HepG2 (cell line): Measurements from ENCODE around the gene PTGES3. TPM values are rescaled to one million over a fixed set of nuclear protein-coding genes. Genes with fewer than 3 reads are reported as not detected.
A peak's percentile ranks its signal among the peaks of the same experiment; 100 is the strongest.

Experiments used
- ATF7 ChIP-seq, 2 experiments: fragments of 450-650 bp in 1 of 2; sonication (generic) in 1 of 2; formaldehyde crosslinking in 1 of 2; IDR thresholded peaks; 2 replicates each; pipeline versions ENCODE4 v1.4.0 to v1.6.1; 2016 to 2020; ENCODE audit warnings: antibody characterized with exemption in 1 of 2, mild to moderate bottlenecking in 1 of 2, missing genetic modification reagents in 1 of 2
- CHCHD3 ChIP-seq: sonication (generic); formaldehyde crosslinking; IDR thresholded peaks from 2 replicates; pipeline ENCODE4 v1.8.0; 2022; ENCODE audit warnings: mild to moderate bottlenecking, missing genetic modification reagents, moderate library complexity
- DPF2 ChIP-seq: sonication (generic); formaldehyde crosslinking; IDR thresholded peaks from 2 replicates; pipeline ENCODE4 v1.4.0; 2020; ENCODE audit warnings: mild to moderate bottlenecking, low read depth, missing genetic modification reagents, borderline replicate concordance
- IRX3 ChIP-seq: sonication (generic); formaldehyde crosslinking; IDR thresholded peaks from 2 replicates; pipeline ENCODE4 v1.8.1; 2023; ENCODE audit warnings: mild to moderate bottlenecking, low read depth, missing genetic modification reagents, borderline replicate concordance
- LCORL ChIP-seq, 2 experiments: fragments of 450-650 bp in 1 of 2; sonication (generic) in 1 of 2; formaldehyde crosslinking in 1 of 2; IDR thresholded peaks; 2 replicates each; pipeline versions ENCODE4 v1.5.0 to v1.6.1; 2017 to 2020; ENCODE audit warnings: antibody characterized with exemption in 1 of 2, missing genetic modification reagents in 1 of 2
- MAFK ChIP-seq, 2 experiments: IDR thresholded peaks in 1 of 2; conservative IDR thresholded peaks in 1 of 2; 2 replicates each; pipeline ENCODE4 v1.6.1; 2011; ENCODE audit warnings: improper control_type of control experiment in 2 of 2, low read length in 2 of 2
- PAX8 ChIP-seq: sonication (generic); formaldehyde crosslinking; IDR thresholded peaks from 2 replicates; pipeline ENCODE4 v1.8.0; 2022; ENCODE audit warnings: mild to moderate bottlenecking, missing genetic modification reagents, borderline replicate concordance
- PBX2 ChIP-seq: IDR thresholded peaks from 2 replicates; pipeline ENCODE4 v1.6.1; 2016; ENCODE audit warnings: control low read depth
- PLRG1 ChIP-seq: fragments of 450-650 bp; conservative IDR thresholded peaks from 2 replicates; pipeline ENCODE4 v1.6.1; 2016
- POGZ ChIP-seq: sonication (generic); formaldehyde crosslinking; IDR thresholded peaks from 2 replicates; pipeline ENCODE4 v1.4.0; 2020; ENCODE audit warnings: mild to moderate bottlenecking, missing genetic modification reagents
- SAFB2 ChIP-seq: sonication (generic); formaldehyde crosslinking; IDR thresholded peaks from 2 replicates; pipeline ENCODE4 v1.5.1; 2020; ENCODE audit warnings: missing genetic modification reagents, low read depth, mild to moderate bottlenecking, borderline replicate concordance
- TAF15 ChIP-seq: fragments of 200-400 bp; formaldehyde crosslinking; IDR thresholded peaks from one replicate; pipeline ENCODE4 v1.6.1; 2018; ENCODE audit warnings: mild to moderate bottlenecking, low read depth, low read length; ENCODE audit not compliant: poor library complexity, severe bottlenecking
- THAP11 ChIP-seq: IDR thresholded peaks from 2 replicates; pipeline ENCODE4 v1.6.1; 2016; ENCODE audit warnings: missing biosample characterization, missing genetic modification reagents
- ZBTB21 ChIP-seq: sonication (generic); formaldehyde crosslinking; IDR thresholded peaks from 2 replicates; pipeline ENCODE4 v1.4.0; 2020; ENCODE audit warnings: missing genetic modification reagents
- ZBTB7B ChIP-seq: sonication (generic); formaldehyde crosslinking; IDR thresholded peaks from 2 replicates; pipeline ENCODE4 v1.4.0; 2020; ENCODE audit warnings: missing genetic modification reagents
- ZNF709 ChIP-seq: sonication (generic); formaldehyde crosslinking; IDR thresholded peaks from 2 replicates; pipeline ENCODE4 v1.5.0; 2020; ENCODE audit warnings: mild to moderate bottlenecking, missing genetic modification reagents
- ZNF747 ChIP-seq: sonication (generic); formaldehyde crosslinking; IDR thresholded peaks from 2 replicates; pipeline ENCODE4 v1.8.1; 2023; ENCODE audit warnings: missing genetic modification reagents, mild to moderate bottlenecking, borderline replicate concordance
- ZNF772 ChIP-seq: sonication (generic); formaldehyde crosslinking; IDR thresholded peaks from 2 replicates; pipeline ENCODE4 v1.5.0; 2020; ENCODE audit warnings: mild to moderate bottlenecking, missing genetic modification reagents
- ZNF883 ChIP-seq: sonication (generic); formaldehyde crosslinking; IDR thresholded peaks from 2 replicates; pipeline ENCODE4 v1.5.1; 2020; ENCODE audit warnings: mild to moderate bottlenecking, missing genetic modification reagents; ENCODE audit errors: not compliant biosample characterization
- ZSCAN21 ChIP-seq: sonication (generic); formaldehyde crosslinking; IDR thresholded peaks from 2 replicates; pipeline ENCODE4 v1.8.0; 2022; ENCODE audit warnings: mild to moderate bottlenecking, missing genetic modification reagents, moderate library complexity, borderline replicate concordance
- polyA plus RNA-seq, 8 experiments: library from polyadenylated mRNA; depleted of rRNA in 3 of 8; stranded (reverse) in 7 of 8; unstranded in 1 of 8; fragments of >200 nt; fragmentation: Illumina TruSeq in 4 of 8; extraction: Trizol in 4 of 8; gene quantifications; 2 replicates each; pipeline versions ENCODE4 v1.2.1 to v1.2.3, GENCODE V29; 2011 to 2016; ENCODE audit warnings: low read depth in 4 of 8, missing spikeins in 1 of 8, mixed read lengths in 1 of 8; ENCODE audit not compliant: insufficient read depth in 1 of 8
- total RNA-seq, 5 experiments: library from RNA; depleted of rRNA; stranded (reverse); fragments of >200 nt; fragmentation: Illumina TruSeq; extraction: Trizol; gene quantifications; 2 replicates each; pipeline ENCODE4 v1.2.3, GENCODE V29; 2016; ENCODE audit warnings: low read depth in 1 of 5
- TF ChIP-seq, protein P1 (sequence below): IDR thresholded peaks from 2 replicates; pipeline ENCODE4 v1.6.1; 2016; ENCODE audit warnings: missing genetic modification reagents, missing compliant biosample characterization
- TF ChIP-seq, protein P2 (sequence below), 2 experiments: sonication (generic) in 1 of 2; formaldehyde crosslinking in 1 of 2; IDR thresholded peaks; 2 replicates each; pipeline versions ENCODE4 v1.5.1 to v1.6.1; 2011 to 2020; ENCODE audit warnings: borderline replicate concordance in 1 of 2, low read depth in 1 of 2, low read length in 1 of 2, mild to moderate bottlenecking in 1 of 2, missing genetic modification reagents in 1 of 2, moderate library complexity in 1 of 2
- TF ChIP-seq, protein P3 (sequence below): sonication (generic); formaldehyde crosslinking; IDR thresholded peaks from 2 replicates; pipeline ENCODE4 v1.9.0; 2021; ENCODE audit warnings: missing genetic modification reagents, borderline replicate concordance

PTGES3 gene
- total and polyA plus RNA-seq, 2 of the 13 experiments (the other 11 are each of a cell fraction or from before 2014, with no cell fraction given): 54.4 to 159 TPM

- no peak for TF ChIP-seq ZNF883
- peak; percentile 86 for TF ChIP-seq THAP11 (CRISPR knock-in tag)
- no peak for TF ChIP-seq PLRG1
- TF ChIP-seq ZNF747 (CRISPR knock-in tag): no peak; the same call in 1 of the 2 replicates
- no peak; the same call in 1 of the 2 replicates for TF ChIP-seq ZBTB21 (CRISPR knock-in tag)
- TF ChIP-seq ZBTB7B (CRISPR knock-in tag): no peak
- no peak for TF ChIP-seq DPF2 (CRISPR knock-in tag)
- TF ChIP-seq, protein P1, sequence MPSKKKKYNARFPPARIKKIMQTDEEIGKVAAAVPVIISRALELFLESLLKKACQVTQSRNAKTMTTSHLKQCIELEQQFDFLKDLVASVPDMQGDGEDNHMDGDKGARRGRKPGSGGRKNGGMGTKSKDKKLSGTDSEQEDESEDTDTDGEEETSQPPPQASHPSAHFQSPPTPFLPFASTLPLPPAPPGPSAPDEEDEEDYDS (CRISPR knock-in tag): peak; percentile 96
- peak; percentile 91; the same call in 1 of the 2 replicates for TF ChIP-seq SAFB2 (CRISPR knock-in tag)
- TF ChIP-seq POGZ (CRISPR knock-in tag): no peak; the same call in 1 of the 2 replicates
- TF ChIP-seq TAF15: peak; percentile 73
- TF ChIP-seq ZSCAN21: 0 out of 2 replicates have a peak, but pooled peaks have one; percentile 66
- TF ChIP-seq, protein P2, sequence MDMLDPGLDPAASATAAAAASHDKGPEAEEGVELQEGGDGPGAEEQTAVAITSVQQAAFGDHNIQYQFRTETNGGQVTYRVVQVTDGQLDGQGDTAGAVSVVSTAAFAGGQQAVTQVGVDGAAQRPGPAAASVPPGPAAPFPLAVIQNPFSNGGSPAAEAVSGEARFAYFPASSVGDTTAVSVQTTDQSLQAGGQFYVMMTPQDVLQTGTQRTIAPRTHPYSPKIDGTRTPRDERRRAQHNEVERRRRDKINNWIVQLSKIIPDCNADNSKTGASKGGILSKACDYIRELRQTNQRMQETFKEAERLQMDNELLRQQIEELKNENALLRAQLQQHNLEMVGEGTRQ (IDR thresholded peaks at IDR 0.05; ENCODE audit: low read depth, low read length): no peak
- TF ChIP-seq, protein P2 (CRISPR knock-in tag; IDR thresholded peaks at IDR 0.05; ENCODE audit: borderline replicate concordance): no peak
- no peak for TF ChIP-seq ATF7 (IDR thresholded peaks at IDR 0.05)
- no peak for TF ChIP-seq ATF7 (CRISPR knock-in tag; IDR thresholded peaks at IDR 0.05)
- TF ChIP-seq ZNF709 (CRISPR knock-in tag): peak; percentile 75
- TF ChIP-seq CHCHD3: no peak
- TF ChIP-seq LCORL (IDR thresholded peaks at IDR 0.05): no peak
- peak; percentile 33; the same call in 1 of the 2 replicates for TF ChIP-seq LCORL (CRISPR knock-in tag; IDR thresholded peaks at IDR 0.05)
- TF ChIP-seq MAFK (conservative IDR thresholded peaks at IDR 0.05 in 1 of 2, IDR thresholded peaks at IDR 0.05 in 1 of 2; ENCODE audit: low read length in 2 of 2): no peak
- TF ChIP-seq PAX8 (CRISPR knock-in tag): no peak
- peak; percentile 66; the same call in 1 of the 2 replicates for TF ChIP-seq ZNF772 (CRISPR knock-in tag)
- TF ChIP-seq, protein P3, sequence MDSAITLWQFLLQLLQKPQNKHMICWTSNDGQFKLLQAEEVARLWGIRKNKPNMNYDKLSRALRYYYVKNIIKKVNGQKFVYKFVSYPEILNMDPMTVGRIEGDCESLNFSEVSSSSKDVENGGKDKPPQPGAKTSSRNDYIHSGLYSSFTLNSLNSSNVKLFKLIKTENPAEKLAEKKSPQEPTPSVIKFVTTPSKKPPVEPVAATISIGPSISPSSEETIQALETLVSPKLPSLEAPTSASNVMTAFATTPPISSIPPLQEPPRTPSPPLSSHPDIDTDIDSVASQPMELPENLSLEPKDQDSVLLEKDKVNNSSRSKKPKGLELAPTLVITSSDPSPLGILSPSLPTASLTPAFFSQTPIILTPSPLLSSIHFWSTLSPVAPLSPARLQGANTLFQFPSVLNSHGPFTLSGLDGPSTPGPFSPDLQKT (CRISPR knock-in tag): no peak
- peak; percentile 78; the same call in 1 of the 2 replicates for TF ChIP-seq IRX3 (CRISPR knock-in tag)
- peak; percentile 99 for TF ChIP-seq PBX2 (CRISPR knock-in tag)
Measured at GRCh38 chr12:56645717-56646446, 42.2 kb downstream of the PTGES3 start, which contains the start of gene ATP5F1B (continued).
